HEK293 (cell line): Measurements from ENCODE around the gene FGF19.

ENCODE experiments used
- CTCF ChIA-PET: fragments of 350-600 bp; formaldehyde crosslinking; extraction: SDS; loops from one replicate; lab custom pipeline; 2021; ENCODE audit warnings: antibody characterized with exemption; lab: Yijun Ruan, JAX
- POLR2A ChIA-PET: fragments of 300-600 bp; formaldehyde crosslinking; extraction: SDS; loops from one replicate; lab custom pipeline; 2020; ENCODE audit warnings: antibody characterized with exemption, inconsistent platforms; lab: Yijun Ruan, JAX
- H3K27ac ChIP-seq: fragments of 200-500 bp; sonication (Bioruptor generic); 2 replicates; pipeline ENCODE4 v1.5.1; 2014; ENCODE audit warnings: low read depth, low read length, control low read depth, inconsistent platforms; ENCODE audit errors: extremely low read depth
- H3K36me3 ChIP-seq, 2 experiments: fragments of 200-500 bp in 1 of 2; sonication (Bioruptor generic) in 1 of 2; 1 replicate in 1 of 2; 2 replicates in 1 of 2; pipeline ENCODE4 v1.5.1; 2014 to 2017; ENCODE audit warnings: inconsistent platforms in 2 of 2, low read length in 2 of 2; ENCODE audit not compliant: control insufficient read depth in 2 of 2, insufficient read depth in 1 of 2
- H3K4me1 ChIP-seq: fragments of 200-500 bp; sonication (Bioruptor generic); 2 replicates; pipeline ENCODE4 v1.5.1; 2014; ENCODE audit warnings: mild to moderate bottlenecking, low read length, inconsistent platforms; ENCODE audit not compliant: control insufficient read depth, insufficient read depth
- H3K4me3 ChIP-seq: 2 replicates; pipeline ENCODE4 v1.5.1; 2011; ENCODE audit warnings: low read depth, mild to moderate bottlenecking, control low read depth, low read length, moderate library complexity
- H3K9me3 ChIP-seq: fragments of 200-500 bp; sonication (Bioruptor generic); 2 replicates; pipeline ENCODE4 v1.5.1; 2014; ENCODE audit warnings: low read depth, low read length, inconsistent platforms; ENCODE audit not compliant: control insufficient read depth, insufficient read depth
- GLIS2 ChIP-seq: fragments of 450-650 bp; formaldehyde crosslinking; IDR thresholded peaks from 2 replicates; pipeline ENCODE4 v1.5.1; 2016; ENCODE audit warnings: missing biosample characterization, missing genetic modification characterization
- KLF8 ChIP-seq: fragments of 450-650 bp; formaldehyde crosslinking; IDR thresholded peaks from 2 replicates; pipeline ENCODE4 v1.5.1; 2016; ENCODE audit warnings: missing biosample characterization, missing genetic modification characterization
- KLF9 ChIP-seq: fragments of 450-650 bp; formaldehyde crosslinking; IDR thresholded peaks from 2 replicates; pipeline ENCODE4 v1.5.1; 2016; ENCODE audit warnings: missing biosample characterization, missing genetic modification characterization, low read depth
- MZF1 ChIP-seq: fragments of 450-650 bp; formaldehyde crosslinking; IDR thresholded peaks from 2 replicates; pipeline ENCODE4 v1.5.1; 2017; ENCODE audit warnings: missing biosample characterization, missing genetic modification characterization, borderline replicate concordance
- PBX3 ChIP-seq: sonication (generic); formaldehyde crosslinking; IDR thresholded peaks from 2 replicates; pipeline ENCODE4 v1.8.1; 2022; ENCODE audit warnings: mild to moderate bottlenecking, moderate library complexity, missing genetic modification reagents
- SP2 ChIP-seq: fragments of 450-650 bp; formaldehyde crosslinking; IDR thresholded peaks from 2 replicates; pipeline ENCODE4 v1.5.1; 2016; ENCODE audit warnings: missing biosample characterization, missing genetic modification characterization
- TSHZ1 ChIP-seq: fragments of 450-650 bp; formaldehyde crosslinking; IDR thresholded peaks from 2 replicates; pipeline ENCODE4 v1.5.1; 2016; ENCODE audit warnings: missing biosample characterization, missing genetic modification characterization, borderline replicate concordance
- ZBTB21 ChIP-seq: fragments of 450-650 bp; formaldehyde crosslinking; IDR thresholded peaks from 2 replicates; pipeline ENCODE4 v1.5.1; 2017; ENCODE audit warnings: missing biosample characterization, missing genetic modification characterization
- ZFP37 ChIP-seq: fragments of 450-650 bp; formaldehyde crosslinking; IDR thresholded peaks from 2 replicates; pipeline ENCODE4 v1.5.1; 2016; ENCODE audit warnings: missing biosample characterization, missing genetic modification characterization
- ZNF157 ChIP-seq: fragments of 450-650 bp; formaldehyde crosslinking; IDR thresholded peaks from 2 replicates; pipeline ENCODE4 v1.5.1; 2016; ENCODE audit warnings: missing biosample characterization, missing genetic modification characterization
- ZNF16 ChIP-seq: fragments of 450-650 bp; formaldehyde crosslinking; IDR thresholded peaks from 2 replicates; pipeline ENCODE4 v1.5.1; 2016; ENCODE audit warnings: low read depth, missing biosample characterization, missing genetic modification characterization
- ZNF18 ChIP-seq: fragments of 450-650 bp; formaldehyde crosslinking; IDR thresholded peaks from 2 replicates; pipeline ENCODE4 v1.5.1; 2016; ENCODE audit warnings: missing biosample characterization, missing genetic modification characterization
- ZNF202 ChIP-seq: fragments of 450-650 bp; formaldehyde crosslinking; IDR thresholded peaks from 2 replicates; pipeline ENCODE4 v1.5.1; 2016; ENCODE audit warnings: missing biosample characterization, missing genetic modification characterization, borderline replicate concordance
- ZNF354C ChIP-seq: fragments of 450-650 bp; formaldehyde crosslinking; IDR thresholded peaks from 2 replicates; pipeline ENCODE4 v1.5.1; 2016; ENCODE audit warnings: missing biosample characterization, missing genetic modification characterization, low read depth, borderline replicate concordance
- ZNF366 ChIP-seq: fragments of 450-650 bp; formaldehyde crosslinking; conservative IDR thresholded peaks from 2 replicates; pipeline ENCODE4 v1.5.1; 2016; ENCODE audit warnings: missing biosample characterization, missing genetic modification characterization
- ZNF391 ChIP-seq: fragments of 450-650 bp; formaldehyde crosslinking; IDR thresholded peaks from 2 replicates; pipeline ENCODE4 v1.5.1; 2016; ENCODE audit warnings: low read depth, missing biosample characterization, missing genetic modification characterization, borderline replicate concordance
- ZNF398 ChIP-seq: fragments of 450-650 bp; formaldehyde crosslinking; IDR thresholded peaks from 2 replicates; pipeline ENCODE4 v1.5.1; 2017; ENCODE audit warnings: missing biosample characterization, missing genetic modification characterization
- ZNF558 ChIP-seq: fragments of 450-650 bp; formaldehyde crosslinking; IDR thresholded peaks from 2 replicates; pipeline ENCODE4 v1.5.1; 2016; ENCODE audit warnings: missing biosample characterization, missing genetic modification characterization
- ZNF571 ChIP-seq: fragments of 450-650 bp; formaldehyde crosslinking; IDR thresholded peaks from 2 replicates; pipeline ENCODE4 v1.5.0; 2017; ENCODE audit warnings: missing biosample characterization, missing genetic modification characterization
- ZNF580 ChIP-seq: fragments of 450-650 bp; formaldehyde crosslinking; IDR thresholded peaks from 2 replicates; pipeline ENCODE4 v1.5.1; 2016; ENCODE audit warnings: missing biosample characterization, missing genetic modification characterization
- ZNF658 ChIP-seq: fragments of 450-650 bp; formaldehyde crosslinking; IDR thresholded peaks from 2 replicates; pipeline ENCODE4; 2016; ENCODE audit warnings: missing biosample characterization, missing genetic modification characterization
- ZNF791 ChIP-seq: fragments of 450-650 bp; formaldehyde crosslinking; IDR thresholded peaks from 2 replicates; pipeline ENCODE4 v1.5.1; 2016; ENCODE audit warnings: missing biosample characterization, missing genetic modification characterization

The FGF19 gene

GRCh38 chr11:69666261-69666660 is 37.6 kb downstream of the FGF19 start:
- H3K4me3 ChIP-seq, result no peak overlapping the region
- peaks cover 0 to 77% of the 10 kb centered on the region in 2 experiments; a peak in 2 of 3 replicates for H3K36me3 ChIP-seq
- POLR2A ChIA-PET, result interaction anchor here (0.9 kb wide), 1 partner anchor 9 kb away, joined by 4 read pairs; the partner anchor contains the start of gene LTO1
- TF ChIP-seq ZNF157, result no peak
- no peak for TF ChIP-seq ZNF202 (tag by site-specific recombination)
- no peak for TF ChIP-seq ZNF580 (tag by site-specific recombination)
- TF ChIP-seq KLF8 (tag by site-specific recombination), result no peak
- no peak for TF ChIP-seq ZNF558 (tag by site-specific recombination)
- no peak for TF ChIP-seq SP2
- H3K9me3 ChIP-seq, result no peaks in the 10 kb centered on the region
- no peak overlapping the region for H3K27ac ChIP-seq
- CTCF ChIA-PET, result interaction anchor here (0.6 to 0.7 kb wide), 3 partner anchors 17 to 568 kb away, joined by 3 to 4 read pairs (median 3); no protein-coding TSS in a partner anchor
- H3K4me1 ChIP-seq, result peaks cover 4% of the 10 kb centered on the region; the same call in 1 of the 2 replicates

GRCh38 chr11:69665669-69666068 is 38.2 kb downstream of the FGF19 start:
- Histone ChIP-seq H3K27ac (no peak overlapping the region), H3K9me3 (no peaks in the 10 kb centered on the region), H3K4me1 (peaks cover 4% of the 10 kb centered on the region; the same call in 1 of the 2 replicates), H3K36me3 (peaks cover 0 to 71% of the 10 kb centered on the region in 2 experiments; a peak in 2 of 3 replicates), H3K4me3 (no peak overlapping the region)
- TF ChIP-seq ZNF791 (tag by site-specific recombination) (no peak), ZFP37 (tag by site-specific recombination) (no peak), ZNF18 (no peak), TSHZ1 (no peak), ZNF398 (no peak), ZNF658 (tag by site-specific recombination) (no peak), GLIS2 (tag by site-specific recombination) (no peak), PBX3 (no peak), ZNF16 (tag by site-specific recombination) (no peak), ZNF157 (no peak), KLF9 (tag by site-specific recombination) (no peak), MZF1 (tag by site-specific recombination) (no peak), ZNF571 (tag by site-specific recombination) (no peak), ZNF391 (tag by site-specific recombination) (no peak), ZNF354C (tag by site-specific recombination) (no peak), ZNF366 (tag by site-specific recombination) (no peak), ZBTB21 (tag by site-specific recombination) (no peak)
- CTCF ChIA-PET, result interaction anchor here (0.6 to 1.1 kb wide), 2 partner anchors 564 to 917 kb away, joined by 3 to 6 read pairs; no protein-coding TSS in a partner anchor
- POLR2A ChIA-PET, result no interaction called here
